ENCODE results near the gene OMP.

DNA sequence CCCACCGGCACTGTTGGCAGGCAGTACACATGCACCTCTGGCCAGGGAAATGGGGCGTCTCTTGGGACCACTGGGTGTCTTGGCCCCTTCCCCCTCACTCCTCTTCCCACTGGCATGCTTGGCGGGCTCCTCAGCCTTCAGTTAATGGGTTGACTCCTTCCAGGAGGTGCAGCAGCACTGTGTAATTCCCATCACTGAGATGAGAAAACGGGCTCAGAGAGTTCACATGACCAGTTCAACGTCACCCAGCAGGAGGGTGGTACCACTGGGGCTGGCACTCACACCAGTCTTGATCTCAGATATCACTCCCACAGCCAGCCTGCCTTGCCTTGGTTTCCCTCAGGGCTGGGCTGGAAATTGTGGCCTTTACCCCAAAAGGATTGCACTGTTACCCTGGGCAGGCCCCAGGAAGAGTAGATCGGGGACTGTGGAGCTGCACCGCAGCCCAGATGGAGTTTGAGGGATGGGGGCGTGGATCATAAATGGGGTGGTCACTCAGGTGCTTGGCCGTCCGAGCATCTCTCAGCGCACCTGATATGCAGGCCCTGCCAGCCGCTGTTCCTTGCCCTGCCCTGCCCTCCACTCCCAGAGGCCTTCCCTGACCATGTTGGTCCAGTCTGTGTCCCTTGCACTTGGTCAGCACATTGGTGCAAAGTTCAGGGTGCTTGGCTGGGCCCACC is 18.9 kb upstream of the OMP start:
- TF ChIP-seq, protein P1, sequence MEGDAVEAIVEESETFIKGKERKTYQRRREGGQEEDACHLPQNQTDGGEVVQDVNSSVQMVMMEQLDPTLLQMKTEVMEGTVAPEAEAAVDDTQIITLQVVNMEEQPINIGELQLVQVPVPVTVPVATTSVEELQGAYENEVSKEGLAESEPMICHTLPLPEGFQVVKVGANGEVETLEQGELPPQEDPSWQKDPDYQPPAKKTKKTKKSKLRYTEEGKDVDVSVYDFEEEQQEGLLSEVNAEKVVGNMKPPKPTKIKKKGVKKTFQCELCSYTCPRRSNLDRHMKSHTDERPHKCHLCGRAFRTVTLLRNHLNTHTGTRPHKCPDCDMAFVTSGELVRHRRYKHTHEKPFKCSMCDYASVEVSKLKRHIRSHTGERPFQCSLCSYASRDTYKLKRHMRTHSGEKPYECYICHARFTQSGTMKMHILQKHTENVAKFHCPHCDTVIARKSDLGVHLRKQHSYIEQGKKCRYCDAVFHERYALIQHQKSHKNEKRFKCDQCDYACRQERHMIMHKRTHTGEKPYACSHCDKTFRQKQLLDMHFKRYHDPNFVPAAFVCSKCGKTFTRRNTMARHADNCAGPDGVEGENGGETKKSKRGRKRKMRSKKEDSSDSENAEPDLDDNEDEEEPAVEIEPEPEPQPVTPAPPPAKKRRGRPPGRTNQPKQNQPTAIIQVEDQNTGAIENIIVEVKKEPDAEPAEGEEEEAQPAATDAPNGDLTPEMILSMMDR (IDR thresholded peaks at IDR 0.05; ENCODE audit: insufficient read depth, low read depth, low read length), result no peak
- no peak for TF ChIP-seq EZH2 (IDR thresholded peaks at IDR 0.05; ENCODE audit: insufficient read depth, low read length)

Data from astrocyte (in vitro differentiated cells and primary cell).